Fibroblast of lung (primary cell): ENCODE measurements around the gene DAB1. TPM values are rescaled to one million over a fixed set of nuclear protein-coding genes. Genes with fewer than 3 reads are reported as not detected.

Experiments used
- DNase-seq, 2 donors: peaks; one replicate each; pipeline versions ENCODE4 v3.0.0 to v3.0.0-alpha.2; 2010; ENCODE audit warnings: low read depth in 2 of 2
- H2AFZ ChIP-seq: 2 replicates; pipeline ENCODE4 v1.5.1; 2012; ENCODE audit warnings: low read length, control low read depth, inconsistent platforms
- H3K27ac ChIP-seq: 2 replicates; pipeline ENCODE4 v1.5.1; 2011; ENCODE audit warnings: low read length, control low read depth; ENCODE audit not compliant: insufficient read depth
- H3K27me3 ChIP-seq: 2 replicates; pipeline ENCODE4 v1.5.1; 2011; ENCODE audit warnings: mild to moderate bottlenecking, low read length; ENCODE audit not compliant: control insufficient read depth, insufficient read depth
- H3K36me3 ChIP-seq: 2 replicates; pipeline ENCODE4 v1.5.1; 2011; ENCODE audit warnings: low read length; ENCODE audit not compliant: control insufficient read depth, insufficient read depth
- H3K4me1 ChIP-seq: 2 replicates; pipeline ENCODE4 v1.5.1; 2011; ENCODE audit warnings: low read length; ENCODE audit not compliant: control insufficient read depth, insufficient read depth; ENCODE audit errors: extremely low read depth
- H3K4me2 ChIP-seq: 2 replicates; pipeline ENCODE4 v1.5.1; 2011; ENCODE audit warnings: low read length, control low read depth; ENCODE audit not compliant: insufficient read depth; ENCODE audit errors: extremely low read depth
- H3K4me3 ChIP-seq, 4 experiments: fragments of 200-600 bp in 1 of 4; sonication (generic) in 1 of 4; replicated peaks in 1 of 4; 2 replicates each; pipeline ENCODE4 v1.5.1; 2011 to 2016; ENCODE audit warnings: low read length in 4 of 4, low read depth in 3 of 4, mild to moderate bottlenecking in 3 of 4, control low read depth in 2 of 4, inconsistent platforms in 1 of 4, mixed read lengths in 1 of 4; ENCODE audit not compliant: insufficient read depth in 1 of 4; ENCODE audit errors: control extremely low read depth in 1 of 4
- H3K79me2 ChIP-seq: 2 replicates; pipeline ENCODE4 v1.5.1; 2012; ENCODE audit warnings: mild to moderate bottlenecking, low read length, inconsistent platforms; ENCODE audit not compliant: control insufficient read depth, insufficient read depth
- H3K9ac ChIP-seq: 2 replicates; pipeline ENCODE4 v1.5.1; 2011; ENCODE audit warnings: mild to moderate bottlenecking, low read length, control low read depth; ENCODE audit not compliant: insufficient read depth
- H3K9me3 ChIP-seq: 2 replicates; pipeline ENCODE4 v1.5.1; 2012; ENCODE audit warnings: low read depth, low read length; ENCODE audit not compliant: control insufficient read depth, insufficient read depth
- H4K20me1 ChIP-seq: 2 replicates; pipeline ENCODE4 v1.5.1; 2011; ENCODE audit warnings: low read length; ENCODE audit not compliant: control insufficient read depth, insufficient read depth; ENCODE audit errors: extremely low read depth
- CTCF ChIP-seq, 2 donors: IDR thresholded peaks in 1 of 2; conservative IDR thresholded peaks in 1 of 2; 1 replicate in 1 of 2; 2 replicates in 1 of 2; pipeline ENCODE4 v1.5.1; 2011 to 2012; ENCODE audit warnings: low read length in 2 of 2, control low read depth in 1 of 2, inconsistent platforms in 1 of 2, low read depth in 1 of 2, mild to moderate bottlenecking in 1 of 2
- EZH2 ChIP-seq: IDR thresholded peaks from 2 replicates; pipeline ENCODE4 v1.5.1; 2012; ENCODE audit warnings: low read length, control low read depth, mild to moderate bottlenecking; ENCODE audit errors: missing control alignments
- polyA plus RNA-seq, 2 donors: library from polyadenylated mRNA; depleted of rRNA in 1 of 2; stranded (reverse) in 1 of 2; unstranded in 1 of 2; fragments of >200 nt; gene quantifications; 2 replicates each; pipeline ENCODE4 v1.2.1, GENCODE V29; 2011 to 2012; ENCODE audit warnings: missing spikeins in 1 of 2
- total RNA-seq: library from RNA; depleted of rRNA; stranded (reverse); fragments of >200 nt; gene quantifications from 2 replicates; pipeline ENCODE4 v1.2.1, GENCODE V29; 2014

The DAB1 gene
- total and polyA plus RNA-seq, 2 donors (not counting 1 experiment from before 2014, with no cell fraction given): 0.17 to 2.0 TPM

- Histone ChIP-seq H3K4me3 (no peak overlapping the region), H3K4me1 (no peaks in the 10 kb centered on the region), H3K36me3 (no peaks in the 10 kb centered on the region), H3K9ac (no peak overlapping the region), H2AFZ (no peak overlapping the region), H3K9me3 (no peaks in the 10 kb centered on the region), H3K27ac (no peak overlapping the region), H4K20me1 (no peaks in the 10 kb centered on the region), H3K79me2 (no peaks in the 10 kb centered on the region), H3K27me3 (no peaks in the 10 kb centered on the region), H3K4me2 (no peak overlapping the region)
- no peak for DNase-seq
- TF ChIP-seq EZH2 (no peak), CTCF (conservative IDR thresholded peaks at IDR 0.05 in 1 of 2, IDR thresholded peaks at IDR 0.05 in 1 of 2; ENCODE audit: low read depth in 1 of 2, low read length in 2 of 2) (no peak)
Observed at GRCh38 chr1:57026624-57027354, 397.1 kb downstream of the DAB1 start.

- Histone ChIP-seq H3K4me2 (no peak overlapping the region), H3K79me2 (no peaks in the 10 kb centered on the region), H3K36me3 (no peaks in the 10 kb centered on the region), H3K27ac (no peak overlapping the region), H4K20me1 (no peaks in the 10 kb centered on the region), H3K27me3 (no peaks in the 10 kb centered on the region), H2AFZ (no peak overlapping the region), H3K9me3 (no peaks in the 10 kb centered on the region), H3K4me3 (no peak overlapping the region), H3K9ac (no peak overlapping the region), H3K4me1 (no peaks in the 10 kb centered on the region)
- no peak for TF ChIP-seq CTCF (conservative IDR thresholded peaks at IDR 0.05 in 1 of 2, IDR thresholded peaks at IDR 0.05 in 1 of 2; ENCODE audit: low read depth in 1 of 2, low read length in 2 of 2)
- no peak for TF ChIP-seq EZH2
- DNase-seq: no peak
Observed at GRCh38 chr1:57024855-57025254, 399.0 kb downstream of the DAB1 start.

GRCh38 chr1:57024428-57024827 is 399.4 kb downstream of the DAB1 start:
- Histone ChIP-seq H3K4me2 (no peak overlapping the region), H3K4me1 (no peaks in the 10 kb centered on the region), H4K20me1 (no peaks in the 10 kb centered on the region), H3K4me3 (no peak overlapping the region), H3K36me3 (no peaks in the 10 kb centered on the region), H3K27me3 (no peaks in the 10 kb centered on the region), H3K9ac (no peak overlapping the region), H3K27ac (no peak overlapping the region), H3K9me3 (no peaks in the 10 kb centered on the region), H2AFZ (no peak overlapping the region), H3K79me2 (no peaks in the 10 kb centered on the region)
- DNase-seq: no peak
- TF ChIP-seq EZH2: no peak
- no peak for TF ChIP-seq CTCF (conservative IDR thresholded peaks at IDR 0.05 in 1 of 2, IDR thresholded peaks at IDR 0.05 in 1 of 2; ENCODE audit: low read depth in 1 of 2, low read length in 2 of 2)
